AG20443 (cell line): ENCODE measurements around the gene EIF3M.

Source experiments
- DNase-seq: peaks from one replicate; pipeline ENCODE4 v3.0.0; 2012; ENCODE audit warnings: low spot score, mixed read lengths

The EIF3M gene

DNA sequence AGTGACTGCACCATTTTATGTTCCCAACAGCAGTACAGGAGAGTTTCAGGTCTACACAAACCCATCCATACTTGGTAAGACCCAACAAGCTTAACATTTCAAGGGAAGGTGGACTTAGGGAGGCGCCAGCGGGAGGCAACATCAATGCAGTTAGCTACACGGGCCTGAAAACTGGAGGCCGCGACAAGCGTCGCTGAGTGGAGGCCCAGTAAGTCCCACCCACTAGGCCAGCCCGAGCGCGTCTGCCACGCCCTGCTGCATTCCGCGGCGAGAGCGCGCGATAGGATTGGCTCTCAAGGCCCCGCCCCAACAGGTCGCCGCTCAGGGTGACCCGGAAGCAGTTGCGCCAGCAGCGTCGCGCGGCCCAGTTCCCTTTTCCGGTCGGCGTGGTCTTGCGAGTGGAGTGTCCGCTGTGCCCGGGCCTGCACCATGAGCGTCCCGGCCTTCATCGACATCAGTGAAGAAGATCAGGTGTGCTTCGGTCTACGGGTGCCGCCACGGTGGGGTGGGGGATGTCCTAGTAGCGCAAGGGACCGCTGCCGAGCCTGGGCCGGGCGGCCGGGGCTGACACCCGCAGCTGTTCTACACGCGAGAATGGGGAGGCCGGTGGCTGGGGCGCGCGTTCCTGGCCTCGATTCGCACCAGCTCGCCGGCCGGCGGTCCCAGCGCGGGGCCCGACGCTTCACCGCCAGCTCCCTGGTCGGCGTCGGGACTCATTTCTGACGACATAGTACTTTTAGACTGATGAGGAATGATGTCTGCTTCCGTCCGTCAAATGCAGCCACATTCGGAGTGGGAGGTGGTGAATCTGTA lies at the start of gene EIF3M:
Gene EIF3M (plus strand): TSS at position 373 of the 813 bp plus-strand sequence. CDS start 57 bp downstream, at position 430.
- DNase-seq = peak; percentile 98

DNA sequence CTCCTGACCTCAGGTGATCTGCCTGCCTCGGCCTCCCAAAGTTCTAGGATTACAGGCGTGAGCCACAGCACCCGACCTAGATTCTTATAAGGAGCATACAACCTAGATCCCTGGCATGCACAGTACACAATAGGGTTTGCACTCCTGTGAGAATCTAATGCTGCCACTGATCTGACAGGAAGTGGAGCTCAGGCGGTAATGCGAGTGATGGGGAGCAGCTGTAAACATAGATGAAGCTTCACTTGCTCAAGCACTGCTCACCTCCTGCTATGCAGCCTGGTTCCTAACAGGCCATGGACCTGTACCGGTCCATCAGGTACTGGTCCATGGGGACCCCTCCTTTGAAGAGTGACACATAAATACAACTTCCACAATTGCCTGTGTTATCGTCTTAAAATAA lies 44.8 kb upstream of the EIF3M start:
- no peak for DNase-seq

- no peak for DNase-seq
Observed at GRCh38 chr11:32549611-32550187, 33.9 kb upstream of the EIF3M start.

GRCh38 chr11:32550207-32550606 lies 33.4 kb upstream of the EIF3M start:
- no peak for DNase-seq

DNA sequence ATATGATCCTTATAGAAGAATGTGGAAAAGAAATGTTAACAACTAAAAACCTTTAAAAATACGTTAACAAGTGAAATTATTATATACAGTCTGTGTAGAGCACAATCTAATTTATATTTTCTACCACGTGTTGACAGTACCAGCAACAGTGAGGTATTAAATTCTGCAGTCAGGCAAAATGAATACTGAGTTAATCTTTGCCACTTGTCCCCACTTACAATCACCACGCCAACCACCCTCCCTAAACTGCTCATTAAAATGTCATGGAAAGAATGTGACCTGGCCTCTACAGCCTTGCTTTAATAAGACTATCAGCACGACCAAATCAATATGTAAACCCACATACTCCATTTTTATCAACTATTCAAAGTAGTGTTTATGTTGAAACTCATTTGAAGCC lies 28.5 kb upstream of the EIF3M start:
- no peak for DNase-seq

GRCh38 chr11:32555895-32556294 lies 27.7 kb upstream of the EIF3M start:
- DNase-seq = no peak

DNA sequence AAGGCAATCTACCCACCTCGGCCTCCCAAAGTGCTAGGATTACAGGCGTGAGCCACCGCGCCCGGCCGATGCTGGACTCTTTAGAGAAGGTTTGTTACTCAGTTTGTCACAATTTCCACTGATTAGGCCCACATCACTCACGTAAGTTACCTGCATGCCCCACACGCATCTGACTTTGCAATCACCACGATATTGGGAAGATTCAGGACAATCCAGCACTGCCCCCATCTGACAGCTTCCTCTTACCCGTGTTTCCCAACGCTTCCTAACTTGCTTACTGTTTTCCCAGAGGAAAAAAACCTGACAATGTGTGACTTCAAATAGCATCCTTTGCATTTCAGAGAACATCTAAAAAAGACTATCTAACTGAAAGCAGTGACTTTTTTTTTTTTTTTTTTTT lies 21.8 kb upstream of the EIF3M start:
- no peak for DNase-seq

DNA sequence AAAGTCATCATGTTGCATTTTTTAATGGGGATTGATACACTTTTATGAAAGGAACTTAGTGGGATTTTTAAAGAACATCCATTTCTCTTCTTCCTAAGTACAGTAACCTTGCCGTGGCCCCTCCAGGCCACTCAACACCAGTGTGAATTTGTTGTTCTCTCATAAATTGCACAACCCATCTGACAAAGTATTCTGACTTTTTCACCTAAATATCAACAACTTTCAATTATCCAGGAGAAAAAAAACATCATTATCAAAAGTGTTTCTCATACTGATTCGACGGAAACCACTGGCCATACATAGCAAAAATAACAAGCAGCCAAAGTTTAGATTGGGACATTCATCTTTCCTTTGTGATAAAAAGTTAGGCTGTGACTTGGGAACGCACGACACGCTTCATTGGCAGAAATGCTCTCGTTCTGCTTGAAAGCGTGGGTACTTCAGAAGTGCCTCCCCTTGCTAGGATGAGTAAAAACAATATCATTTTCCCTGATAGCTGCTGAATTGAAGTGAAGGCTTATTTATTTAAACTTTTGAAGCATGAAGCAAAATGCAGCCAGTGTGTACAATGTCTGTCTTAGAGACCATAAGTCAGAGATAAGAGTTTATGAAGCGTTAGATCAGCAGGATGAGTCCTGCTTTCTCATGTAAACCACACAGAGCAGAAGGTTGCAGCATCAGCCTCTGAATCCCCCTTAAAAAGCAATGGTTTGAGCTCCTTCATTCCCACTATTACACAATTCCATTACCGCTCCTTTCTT lies 20.6 kb upstream of the EIF3M start:
- no peak for DNase-seq

GRCh38 chr11:32563600-32563959 lies 20.1 kb upstream of the EIF3M start:
- no peak for DNase-seq

DNA sequence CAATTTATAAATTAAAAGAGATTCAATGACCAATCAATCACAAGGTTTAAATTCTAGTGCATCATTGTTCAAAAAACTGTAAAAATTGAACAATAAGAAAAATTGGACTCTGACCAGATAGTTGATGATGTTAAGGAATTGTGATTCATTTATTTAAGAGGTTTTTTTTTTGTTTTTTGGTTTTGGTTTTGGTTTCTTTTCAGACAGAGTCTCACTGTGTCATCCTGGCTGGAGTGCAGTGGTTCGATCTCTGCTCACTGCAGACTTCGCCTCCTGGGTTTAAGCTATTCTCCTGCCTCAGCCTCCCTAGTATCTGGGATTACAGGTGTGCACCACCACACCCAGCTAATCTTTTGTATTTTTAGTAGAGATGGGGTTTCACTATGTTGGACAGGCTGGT lies 17.1 kb upstream of the EIF3M start:
- no peak for DNase-seq

GRCh38 chr11:32567154-32567553 lies 16.5 kb upstream of the EIF3M start:
- no peak for DNase-seq

GRCh38 chr11:32569313-32569881 lies 14.2 kb upstream of the EIF3M start:
- DNase-seq = no peak

- DNase-seq = no peak
Observed at GRCh38 chr11:32571039-32571438, 12.6 kb upstream of the EIF3M start.

DNA sequence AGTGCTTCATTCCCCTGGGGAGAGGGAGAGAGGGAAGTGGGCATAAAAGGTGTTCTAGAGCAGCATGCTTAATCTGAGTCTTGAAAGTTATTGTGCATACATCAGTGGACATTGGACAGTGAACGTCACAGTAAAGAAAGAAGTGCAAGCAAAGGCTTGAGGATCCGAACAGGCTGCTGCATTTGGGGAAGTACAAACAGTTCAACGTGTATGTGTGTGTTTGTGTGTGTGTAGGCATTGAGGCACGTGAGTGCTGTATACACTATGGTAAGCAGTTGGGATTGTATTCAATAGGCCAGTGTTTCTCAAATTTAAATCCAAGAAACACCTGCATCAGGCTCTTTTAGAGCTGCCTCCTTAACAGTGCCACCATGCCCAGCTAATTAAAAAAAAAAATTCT lies 10.4 kb upstream of the EIF3M start:
- no peak for DNase-seq

- DNase-seq = no peak
Observed at GRCh38 chr11:32574421-32574820, 9.2 kb upstream of the EIF3M start.

GRCh38 chr11:32575070-32575469 lies 8.6 kb upstream of the EIF3M start:
- no peak for DNase-seq

DNA sequence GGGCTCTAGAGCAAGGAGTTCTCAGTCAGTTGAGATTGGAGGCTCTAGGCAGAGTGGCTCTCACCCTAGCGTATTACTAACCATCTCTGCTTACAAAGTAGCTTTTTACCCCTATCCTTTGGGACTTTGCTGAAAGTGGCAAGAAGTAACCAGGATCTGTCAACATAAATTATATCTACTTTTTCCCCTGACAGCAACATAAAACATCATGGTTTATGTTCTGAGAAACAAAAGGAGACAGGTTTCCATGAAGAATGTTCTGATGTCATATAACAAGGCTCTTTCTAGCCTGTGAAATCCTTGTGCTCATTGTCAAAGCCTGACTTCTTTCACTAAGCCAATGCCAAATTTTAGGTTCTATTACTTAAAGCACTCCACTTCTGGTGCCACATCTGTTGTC lies 7.2 kb upstream of the EIF3M start:
- no peak for DNase-seq

GRCh38 chr11:32580967-32581366 lies 2.7 kb upstream of the EIF3M start:
- no peak for DNase-seq

GRCh38 chr11:32581556-32581955 lies 2.1 kb upstream of the EIF3M start:
- no peak for DNase-seq

GRCh38 chr11:32584921-32585320 lies 1.3 kb downstream of the EIF3M start:
- DNase-seq = no peak

DNA sequence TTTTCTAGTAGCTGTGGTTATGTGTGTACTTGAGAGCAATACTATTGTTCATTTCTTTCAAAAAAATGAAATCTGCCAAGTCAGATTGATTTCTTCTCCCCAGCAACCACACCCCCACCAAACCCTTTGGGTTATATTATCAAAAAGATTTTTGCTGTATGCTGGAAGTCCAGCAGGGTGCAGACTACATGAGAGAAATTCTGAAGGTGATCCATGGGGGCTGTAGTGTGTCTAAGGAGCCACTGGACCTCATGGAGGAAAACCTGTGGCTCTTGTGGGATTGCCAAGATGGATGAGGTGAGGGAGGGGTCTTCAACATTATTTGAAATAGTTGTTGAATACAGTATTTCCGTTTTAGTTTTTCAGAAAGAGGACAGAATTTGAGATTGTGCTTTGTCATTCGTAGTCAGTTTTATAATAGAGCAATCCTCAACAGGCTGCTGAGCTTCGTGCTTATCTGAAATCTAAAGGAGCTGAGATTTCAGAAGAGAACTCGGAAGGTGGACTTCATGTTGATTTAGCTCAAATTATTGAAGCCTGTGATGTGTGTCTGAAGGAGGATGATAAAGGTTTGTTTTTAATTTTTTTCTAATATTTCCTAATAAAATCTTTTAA lies 3.1 kb downstream of the EIF3M start:
- peak; percentile 20 for DNase-seq

DNA sequence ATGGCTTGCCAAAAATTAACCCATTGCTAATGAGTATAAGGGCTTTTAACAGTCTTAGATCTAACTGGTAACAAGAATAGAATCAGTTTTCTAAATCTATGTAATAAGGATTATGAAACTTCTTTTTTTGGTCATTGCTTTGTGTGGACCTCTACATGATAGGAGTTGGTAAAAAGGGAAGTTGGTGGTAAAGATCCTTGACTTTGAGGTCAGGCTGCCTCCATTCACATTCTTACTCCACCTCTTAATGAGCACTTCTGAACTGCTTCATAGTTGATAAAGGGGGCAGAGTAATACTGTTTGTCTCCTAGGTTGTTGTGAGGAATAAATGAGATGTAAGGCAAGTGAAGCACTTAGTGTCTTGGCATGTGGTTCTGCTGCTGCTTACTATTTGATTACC lies 10.6 kb downstream of the EIF3M start:
- no peak for DNase-seq
